CD1c-positive myeloid dendritic cell (primary cell): ENCODE results near the gene PTBP1.
"Not testable (repeated sequence)": the region's sequence is repeated elsewhere in the genome, so short reads cannot be mapped to it uniquely, and the experiment has no call there.

Experiments used
- DNase-seq: peaks from one replicate; pipeline ENCODE4 v3.0.0-alpha.2; 2016; ENCODE audit errors: extremely low spot score

Gene PTBP1

GRCh38 chr19:810077-810855, 13.0 kb downstream of the PTBP1 start:
- no peak for DNase-seq

GRCh38 chr19:810883-811489, 13.7 kb downstream of the PTBP1 start:
- no peak for DNase-seq

GRCh38 chr19:811506-812048, 14.3 kb downstream of the PTBP1 start:
- no peak for DNase-seq

- DNase-seq = no peak
These were observed 14.9 kb downstream of the PTBP1 start for GRCh38 chr19:812049-812746.

GRCh38 chr19:812747-813218, 15.5 kb downstream of the PTBP1 start:
- no peak for DNase-seq

GRCh38 chr19:813219-814151, 16.2 kb downstream of the PTBP1 start:
- DNase-seq = no peak

GRCh38 chr19:814152-815078, 17.2 kb downstream of the PTBP1 start:
- no peak for DNase-seq

- DNase-seq = no peak
These were observed 18.0 kb downstream of the PTBP1 start for GRCh38 chr19:815079-815774.

- DNase-seq = no peak
These were observed 18.7 kb downstream of the PTBP1 start for GRCh38 chr19:815775-816499.

GRCh38 chr19:816500-816857, 19.2 kb downstream of the PTBP1 start:
- DNase-seq = no peak

GRCh38 chr19:820212-820611, 23.0 kb downstream of the PTBP1 start:
- not testable (repeated sequence) for DNase-seq

GRCh38 chr19:821231-821824, 24.1 kb downstream of the PTBP1 start:
- no peak for DNase-seq

GRCh38 chr19:821825-822503, 24.7 kb downstream of the PTBP1 start, which contains the start of gene PLPPR3:
PLPPR3 (minus strand) TSS chr19:821955; CDS start chr19:821559, 396 bp downstream.
- no peak for DNase-seq

- no peak for DNase-seq
These were observed 26.4 kb downstream of the PTBP1 start for GRCh38 chr19:823565-824121.

- DNase-seq = peak; percentile 64
These were observed 27.6 kb downstream of the PTBP1 start for GRCh38 chr19:824885-825284.

- DNase-seq = no peak
These were observed 28.8 kb downstream of the PTBP1 start for GRCh38 chr19:825897-826644.

GRCh38 chr19:827314-827709, 30.1 kb downstream of the PTBP1 start:
- no peak for DNase-seq
